ENCODE data around the gene LILRB3. TPM values are rescaled to one million over a fixed set of nuclear protein-coding genes. Genes with fewer than 3 reads are reported as not detected.
"Not testable (repeated sequence)": the region's sequence is repeated elsewhere in the genome, so short reads cannot be mapped to it uniquely, and the experiment has no call there.

The LILRB3 gene
- total RNA-seq, 1 experiment from 2014 or later = not detected

DNA sequence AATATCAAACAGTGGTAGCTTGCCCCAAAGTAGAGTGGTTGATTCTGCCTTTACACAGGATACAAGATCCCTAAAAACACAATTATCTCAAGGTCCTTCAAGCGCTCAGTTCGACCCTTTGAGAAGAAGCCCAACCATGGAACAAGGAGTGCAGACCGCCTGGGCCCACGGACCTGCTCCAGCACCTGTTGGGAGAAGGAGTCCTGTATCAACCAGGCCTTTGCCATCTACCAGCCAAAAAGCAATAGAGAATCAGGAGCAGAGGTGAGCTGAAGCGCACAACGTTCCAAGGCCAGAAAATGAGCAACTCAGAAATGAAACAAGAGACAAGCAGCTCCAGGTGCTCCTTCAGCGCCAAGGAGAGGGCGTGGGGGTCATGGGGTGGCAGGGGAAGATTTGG is 6.3 kb upstream of the LILRB3 start:
- no peak for DNase-seq
- Histone ChIP-seq H3K27me3 (ENCODE audit: control insufficient read depth, insufficient read depth, low read length) (peaks cover 7% of the 10 kb centered on the region; the same call in 1 of the 2 replicates), H3K36me3 (replicated peaks; ENCODE audit: control insufficient read depth, insufficient read depth, low read length) (no peaks in the 10 kb centered on the region), H3K4me3 (ENCODE audit: insufficient read depth, low read depth, low read length) (no peak overlapping the region)

- not testable (repeated sequence) for H3K36me3 ChIP-seq (replicated peaks; ENCODE audit: control insufficient read depth, insufficient read depth, low read length); H3K4me3 ChIP-seq (ENCODE audit: insufficient read depth, low read depth, low read length); DNase-seq; H3K27me3 ChIP-seq (ENCODE audit: control insufficient read depth, insufficient read depth, low read length)
Measured at GRCh38 chr19:54224619-54225018, 1.8 kb upstream of the LILRB3 start.

- H3K36me3 ChIP-seq (replicated peaks; ENCODE audit: control insufficient read depth, insufficient read depth, low read length) = not testable (repeated sequence)
Measured at GRCh38 chr19:54223937-54224281, 1.1 kb upstream of the LILRB3 start.

DNA sequence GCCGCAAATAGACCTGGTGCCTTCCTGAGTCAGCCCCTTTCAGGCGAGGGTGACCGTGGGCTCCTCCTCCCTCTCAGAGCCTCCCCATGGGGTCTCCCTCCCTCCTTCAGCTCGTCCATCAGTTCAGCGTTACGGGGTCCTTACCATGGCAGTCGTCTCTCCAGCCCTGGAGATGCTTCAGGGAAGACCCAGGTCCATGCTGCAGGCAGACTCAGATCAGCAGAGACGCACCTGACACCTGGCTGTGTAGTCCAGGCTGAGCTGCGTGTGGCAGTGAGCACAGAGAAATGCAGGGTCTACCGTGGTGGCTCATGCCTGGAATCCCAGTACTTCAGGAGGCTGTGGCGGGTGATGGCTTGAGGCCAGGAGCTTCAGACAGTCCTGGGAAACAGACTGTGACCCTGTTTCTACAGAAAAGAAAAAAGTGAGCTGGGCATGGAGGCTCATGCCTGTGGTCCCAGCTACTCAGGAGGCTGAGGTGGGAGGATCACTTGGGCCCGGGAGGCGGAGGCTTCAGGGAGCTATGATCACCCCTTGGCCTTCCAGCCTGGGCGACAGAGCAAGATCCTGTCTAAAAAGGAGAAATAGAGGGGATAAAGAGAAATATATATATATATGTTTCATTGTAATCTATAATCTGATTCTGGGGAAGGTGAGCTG is 600 bp upstream of the LILRB3 start:
- not testable (repeated sequence) for DNase-seq; H3K36me3 ChIP-seq (replicated peaks; ENCODE audit: control insufficient read depth, insufficient read depth, low read length)

More at GRCh38 chr19:54223937-54224281, 1.1 kb upstream of the LILRB3 start:
- H3K4me3 ChIP-seq (ENCODE audit: insufficient read depth, low read depth, low read length); DNase-seq; H3K27me3 ChIP-seq (ENCODE audit: control insufficient read depth, insufficient read depth, low read length): not testable (repeated sequence)

GRCh38 chr19:54221947-54222346 is 860 bp downstream of the LILRB3 start:
- not testable (repeated sequence) for H3K4me3 ChIP-seq (ENCODE audit: insufficient read depth, low read depth, low read length); H3K27me3 ChIP-seq (ENCODE audit: control insufficient read depth, insufficient read depth, low read length); DNase-seq; H3K36me3 ChIP-seq (replicated peaks; ENCODE audit: control insufficient read depth, insufficient read depth, low read length)

More for the DNA sequence above, 600 bp upstream of the LILRB3 start:
- not testable (repeated sequence) for H3K4me3 ChIP-seq (ENCODE audit: insufficient read depth, low read depth, low read length); H3K27me3 ChIP-seq (ENCODE audit: control insufficient read depth, insufficient read depth, low read length)

DNA sequence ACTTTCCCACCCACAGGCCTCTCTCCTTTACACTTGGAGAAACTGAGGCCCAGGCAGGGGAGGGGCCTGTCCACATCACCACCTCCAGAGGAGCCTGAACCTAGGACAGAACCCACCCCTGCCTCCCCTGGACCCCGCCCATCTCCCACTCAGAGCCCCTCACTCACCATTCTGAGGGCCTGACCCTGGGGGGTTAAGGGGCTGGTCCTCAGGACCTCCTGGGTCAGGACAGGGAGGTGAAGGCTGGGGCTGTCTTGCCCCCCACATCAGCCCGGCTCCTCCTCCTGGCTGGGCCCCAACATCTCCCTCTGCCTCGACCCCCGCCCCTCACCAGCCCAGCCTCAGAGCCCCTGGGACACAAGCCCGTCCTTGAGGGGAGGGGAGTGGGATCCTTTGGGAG is 3.1 kb downstream of the LILRB3 start:
- H3K36me3 ChIP-seq (replicated peaks; ENCODE audit: control insufficient read depth, insufficient read depth, low read length); H3K4me3 ChIP-seq (ENCODE audit: insufficient read depth, low read depth, low read length); DNase-seq; H3K27me3 ChIP-seq (ENCODE audit: control insufficient read depth, insufficient read depth, low read length): not testable (repeated sequence)

GRCh38 chr19:54218960-54219661 is 3.7 kb downstream of the LILRB3 start:
- H3K4me3 ChIP-seq (ENCODE audit: insufficient read depth, low read depth, low read length) = no peak overlapping the region
- DNase-seq = no peak
- H3K36me3 ChIP-seq (replicated peaks; ENCODE audit: control insufficient read depth, insufficient read depth, low read length) = peaks cover 2% of the 10 kb centered on the region; the same call in 1 of the 2 replicates
- no peaks in the 10 kb centered on the region for H3K27me3 ChIP-seq (ENCODE audit: control insufficient read depth, insufficient read depth, low read length)

DNA sequence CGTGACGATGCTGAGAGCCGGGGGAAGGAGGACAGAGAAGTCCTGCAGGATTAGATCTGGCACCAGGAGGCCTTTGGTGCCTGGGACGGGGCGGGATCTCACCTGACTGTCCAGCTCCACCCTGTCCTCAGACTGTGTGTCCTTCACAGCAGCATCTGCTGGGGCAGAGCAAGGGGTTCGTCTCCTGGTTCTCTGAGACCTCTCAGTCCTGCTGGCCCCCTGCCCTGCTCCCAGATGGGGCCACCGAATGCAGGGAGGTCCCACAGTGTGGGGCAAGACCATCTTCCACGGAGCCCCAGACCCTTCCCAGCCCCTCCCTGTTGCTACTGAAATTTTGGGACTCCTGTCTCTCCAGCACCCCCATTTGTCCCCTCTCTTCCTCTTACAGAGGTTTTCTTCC is 4.5 kb downstream of the LILRB3 start:
- Histone ChIP-seq H3K4me3 (ENCODE audit: insufficient read depth, low read depth, low read length) (no peak overlapping the region), H3K36me3 (replicated peaks; ENCODE audit: control insufficient read depth, insufficient read depth, low read length) (peaks cover 2% of the 10 kb centered on the region; the same call in 1 of the 2 replicates), H3K27me3 (ENCODE audit: control insufficient read depth, insufficient read depth, low read length) (no peaks in the 10 kb centered on the region)
- DNase-seq = no peak

DNA sequence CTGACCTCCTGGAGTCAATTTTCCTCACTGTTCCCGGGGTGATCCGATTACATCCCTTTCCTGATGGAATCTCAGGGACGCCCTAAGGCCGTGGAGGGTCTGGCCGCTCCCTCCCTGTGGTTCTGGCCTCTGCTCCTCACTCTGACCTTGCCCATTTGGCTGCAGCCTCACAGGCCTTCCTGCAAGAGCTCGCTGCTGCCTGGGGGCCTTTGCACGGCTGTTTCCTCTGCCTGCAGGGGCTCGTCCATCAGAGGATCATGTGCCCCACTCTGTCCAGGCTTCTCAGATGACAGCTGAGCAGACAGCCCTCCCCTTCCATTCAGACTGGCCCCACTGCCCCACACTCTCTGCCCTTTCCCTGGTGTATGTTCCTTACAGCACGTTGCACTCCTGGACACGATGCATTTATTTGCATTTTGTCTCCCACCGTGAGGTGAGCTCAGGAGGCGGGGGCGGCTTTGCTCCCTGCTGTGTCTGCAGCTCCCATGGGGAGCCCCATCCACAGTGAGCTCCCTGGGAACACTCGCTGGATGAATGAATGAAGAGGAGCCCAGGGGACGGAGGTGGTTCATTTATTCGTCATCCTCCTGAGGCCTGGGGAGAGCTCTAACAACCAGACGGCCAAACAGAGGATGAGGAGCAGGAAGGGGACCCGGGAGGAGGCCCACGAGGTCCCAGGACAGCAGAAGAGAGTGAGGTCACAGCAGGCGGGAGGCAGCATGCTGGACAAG is 5.1 kb downstream of the LILRB3 start:
- H3K36me3 ChIP-seq (replicated peaks; ENCODE audit: control insufficient read depth, insufficient read depth, low read length); DNase-seq; H3K4me3 ChIP-seq (ENCODE audit: insufficient read depth, low read depth, low read length); H3K27me3 ChIP-seq (ENCODE audit: control insufficient read depth, insufficient read depth, low read length): not testable (repeated sequence)

- Histone ChIP-seq H3K4me3 (ENCODE audit: insufficient read depth, low read depth, low read length) (no peak overlapping the region), H3K27me3 (ENCODE audit: control insufficient read depth, insufficient read depth, low read length) (no peaks in the 10 kb centered on the region), H3K36me3 (replicated peaks; ENCODE audit: control insufficient read depth, insufficient read depth, low read length) (peaks cover 2% of the 10 kb centered on the region; the same call in 1 of the 2 replicates)
- no peak for DNase-seq
Measured at GRCh38 chr19:54216869-54217268, 5.9 kb downstream of the LILRB3 start.

- not testable (repeated sequence) for H3K4me3 ChIP-seq (ENCODE audit: insufficient read depth, low read depth, low read length); H3K36me3 ChIP-seq (replicated peaks; ENCODE audit: control insufficient read depth, insufficient read depth, low read length); DNase-seq; H3K27me3 ChIP-seq (ENCODE audit: control insufficient read depth, insufficient read depth, low read length)
Measured at GRCh38 chr19:54214734-54215133, 8.1 kb downstream of the LILRB3 start.

DNA sequence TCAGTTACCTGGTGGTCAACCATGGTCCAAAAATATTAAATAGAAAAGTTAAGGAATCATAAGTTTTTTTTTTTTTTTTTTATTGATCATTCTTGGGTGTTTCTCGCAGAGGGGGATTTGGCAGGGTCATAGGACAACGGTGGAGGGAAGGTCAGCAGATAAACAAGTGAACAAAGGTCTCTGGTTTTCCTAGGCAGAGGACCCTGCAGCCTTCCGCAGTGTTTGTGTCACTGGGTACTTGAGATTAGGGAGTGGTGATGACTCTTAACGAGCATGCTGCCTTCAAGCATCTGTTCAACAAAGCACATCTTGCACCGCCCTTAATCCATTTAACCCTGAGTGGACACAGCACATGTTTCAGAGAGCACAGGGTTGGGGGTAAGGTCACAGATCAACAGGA is 8.6 kb downstream of the LILRB3 start:
- not testable (repeated sequence) for H3K36me3 ChIP-seq (replicated peaks; ENCODE audit: control insufficient read depth, insufficient read depth, low read length); H3K27me3 ChIP-seq (ENCODE audit: control insufficient read depth, insufficient read depth, low read length); DNase-seq; H3K4me3 ChIP-seq (ENCODE audit: insufficient read depth, low read depth, low read length)

DNA sequence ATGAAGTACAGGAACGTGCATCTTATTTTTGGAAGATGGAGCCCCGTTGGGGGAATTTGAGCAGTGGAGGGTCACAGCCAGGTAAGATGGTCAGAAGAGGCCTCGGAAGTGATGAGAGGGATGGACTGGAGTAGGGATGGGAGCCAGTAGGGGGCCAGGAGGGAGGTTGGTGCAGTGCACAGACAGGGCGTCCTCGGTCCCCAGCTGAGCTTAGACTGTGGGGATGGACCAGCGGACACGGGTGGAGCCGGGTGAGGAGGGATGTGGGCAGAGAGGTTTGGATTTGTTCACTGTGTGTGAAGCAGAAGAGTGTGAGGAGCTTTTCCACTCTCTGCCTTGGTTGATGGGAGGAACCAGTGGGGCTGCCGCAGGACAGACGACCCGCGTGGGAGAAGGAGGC is 11.6 kb downstream of the LILRB3 start:
- Histone ChIP-seq H3K36me3 (replicated peaks; ENCODE audit: control insufficient read depth, insufficient read depth, low read length) (peaks cover 14% of the 10 kb centered on the region), H3K4me3 (ENCODE audit: insufficient read depth, low read depth, low read length) (no peak overlapping the region), H3K27me3 (ENCODE audit: control insufficient read depth, insufficient read depth, low read length) (no peaks in the 10 kb centered on the region)
- peak; percentile 62 for DNase-seq

DNA sequence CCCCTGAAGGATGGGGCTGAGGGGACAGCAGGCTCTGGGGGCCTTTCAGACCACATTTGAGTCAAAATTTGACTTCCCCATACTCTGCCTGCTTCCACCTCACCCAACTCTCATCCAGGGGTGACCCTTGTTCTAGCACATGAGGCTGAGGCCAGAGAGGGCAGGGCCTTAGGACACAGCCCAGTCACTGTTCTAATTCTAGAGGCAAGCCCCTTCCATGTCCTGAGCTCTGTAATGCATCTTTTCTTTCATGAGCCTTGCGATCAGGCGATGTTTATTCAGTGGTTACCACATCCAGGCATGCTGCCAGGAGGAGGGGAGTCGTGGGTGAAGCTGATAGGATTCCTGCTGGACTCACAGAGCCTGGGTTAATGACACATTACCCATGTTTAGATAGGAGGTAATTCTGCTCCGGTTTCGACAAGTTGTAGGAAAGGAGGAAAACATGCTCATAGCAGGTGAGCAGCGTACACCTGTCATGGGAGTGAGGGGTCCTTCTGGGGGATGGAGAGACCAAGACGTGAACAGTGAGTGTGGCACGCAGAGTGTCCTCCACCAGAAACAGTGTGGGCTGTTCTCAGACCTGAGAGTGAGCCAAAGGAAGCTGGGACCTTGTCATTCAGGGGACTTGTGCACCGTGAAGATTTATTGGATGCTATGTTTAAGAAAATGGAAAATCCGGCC is 12.9 kb downstream of the LILRB3 start:
- DNase-seq = no peak
- Histone ChIP-seq H3K27me3 (ENCODE audit: control insufficient read depth, insufficient read depth, low read length) (no peaks in the 10 kb centered on the region), H3K36me3 (replicated peaks; ENCODE audit: control insufficient read depth, insufficient read depth, low read length) (peaks cover 23% of the 10 kb centered on the region), H3K4me3 (ENCODE audit: insufficient read depth, low read depth, low read length) (no peak overlapping the region)

Data from H7 (cell line).